Right lobe of liver (tissue), 6 donors: ENCODE data around the gene SNX3. TPM values are rescaled to one million over a fixed set of nuclear protein-coding genes. Genes with fewer than 3 reads are reported as not detected.
A peak's percentile ranks its signal among the peaks of the same experiment; 100 is the strongest.

Experiments used
- ATAC-seq, 4 donors: fragments of 200-7000 bp; cut with Tn5 transposase; one replicate each; pipeline ENCODE4 v1.9.1; 2020; ENCODE audit warnings: mild to moderate bottlenecking in 4 of 4, moderate library complexity in 4 of 4
- DNase-seq, 3 donors: peaks; one replicate each; pipeline ENCODE4 v3.0.0-alpha.2; 2020
- H3K27ac ChIP-seq, 3 donors: fragments of 200-600 bp; one replicate each; pipeline ENCODE4 v1.8.0; 2022
- H3K27me3 ChIP-seq, 2 donors: fragments of 200-600 bp; one replicate each; pipeline ENCODE4 v1.8.0; 2022
- H3K36me3 ChIP-seq, 4 donors: fragments of 200-600 bp; sonication (generic) in 1 of 4; one replicate each; pipeline versions ENCODE4 v1.5.1 to v1.8.0; 2017 to 2022; ENCODE audit warnings: control low read depth in 1 of 4
- H3K4me1 ChIP-seq, 4 donors: fragments of 200-600 bp; sonication (generic) in 1 of 4; one replicate each; pipeline versions ENCODE4 v1.5.1 to v1.8.0; 2017 to 2022; ENCODE audit warnings: control low read depth in 1 of 4
- H3K4me3 ChIP-seq, 3 donors: fragments of 200-600 bp; one replicate each; pipeline ENCODE4 v1.8.0; 2022
- H3K9me3 ChIP-seq, 4 donors: fragments of 200-600 bp; sonication (generic) in 1 of 4; one replicate each; pipeline versions ENCODE4 v1.5.1 to v1.8.0; 2017 to 2022; ENCODE audit warnings: control low read depth in 1 of 4
- POLR2A ChIP-seq: fragments of 450-650 bp; IDR thresholded peaks from one replicate; pipeline ENCODE4 v1.6.1; 2017; ENCODE audit warnings: antibody characterized with exemption, mild to moderate bottlenecking
- WGBS: methylation state at CpG from one replicate; pipeline ENCODE4 v1.1.6; 2018; ENCODE audit warnings: low coverage, low lambda C conversion rate; ENCODE audit not compliant: insufficient coverage; ENCODE audit errors: missing lambda C conversion rate; 5-methylcytosine and 5-hydroxymethylcytosine counted together
- intact Hi-C, 2 donors: fragments of 100-400 bp; cut with DNase I; formaldehyde crosslinking; loops; one replicate each; pipeline versions ENCODE4 v1.11.2 to v1.14.1; 2022
- total RNA-seq, 6 experiments: library from RNA; depleted of rRNA in 2 of 6; stranded (reverse); fragments of >200 nt in 2 of 6; fragmentation: NEBNext Ultra II Directional in 3 of 6; extraction: Animal tissue kit (Norgen Biotek cat#: 25700) in 3 of 6; gene quantifications; one replicate each; pipeline versions ENCODE4 v1.1.0 to v1.2.4, GENCODE V29; 2016 to 2023
- TF ChIP-seq, protein P1 (sequence below), 4 donors: fragments of 200-600 bp in 3 of 4; fragments of 450-650 bp in 1 of 4; IDR thresholded peaks; one replicate each; pipeline versions ENCODE4 v1.5.1 to v1.8.0; 2016 to 2022; ENCODE audit warnings: antibody characterized with exemption in 4 of 4, mild to moderate bottlenecking in 2 of 4
- donor health status: DM: no; HTN: yes; CAD: no.
- donor health status: DM: no; HTN: no; CAD: no.
- donor health status: DM: no; HTN: no; CAD: no.
- donor health status: DM: no; HTN: yes; CAD: no.
- donor health status: DM: no; HTN: yes; CAD: no.

Gene SNX3
- total RNA-seq, 6 experiments from 2014 or later: 76.8 to 191 (median 111) TPM

- H3K9me3 ChIP-seq: no peaks in the 10 kb centered on the region
- TF ChIP-seq, protein P1, sequence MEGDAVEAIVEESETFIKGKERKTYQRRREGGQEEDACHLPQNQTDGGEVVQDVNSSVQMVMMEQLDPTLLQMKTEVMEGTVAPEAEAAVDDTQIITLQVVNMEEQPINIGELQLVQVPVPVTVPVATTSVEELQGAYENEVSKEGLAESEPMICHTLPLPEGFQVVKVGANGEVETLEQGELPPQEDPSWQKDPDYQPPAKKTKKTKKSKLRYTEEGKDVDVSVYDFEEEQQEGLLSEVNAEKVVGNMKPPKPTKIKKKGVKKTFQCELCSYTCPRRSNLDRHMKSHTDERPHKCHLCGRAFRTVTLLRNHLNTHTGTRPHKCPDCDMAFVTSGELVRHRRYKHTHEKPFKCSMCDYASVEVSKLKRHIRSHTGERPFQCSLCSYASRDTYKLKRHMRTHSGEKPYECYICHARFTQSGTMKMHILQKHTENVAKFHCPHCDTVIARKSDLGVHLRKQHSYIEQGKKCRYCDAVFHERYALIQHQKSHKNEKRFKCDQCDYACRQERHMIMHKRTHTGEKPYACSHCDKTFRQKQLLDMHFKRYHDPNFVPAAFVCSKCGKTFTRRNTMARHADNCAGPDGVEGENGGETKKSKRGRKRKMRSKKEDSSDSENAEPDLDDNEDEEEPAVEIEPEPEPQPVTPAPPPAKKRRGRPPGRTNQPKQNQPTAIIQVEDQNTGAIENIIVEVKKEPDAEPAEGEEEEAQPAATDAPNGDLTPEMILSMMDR (IDR thresholded peaks at IDR 0.05): no peak
- no peak for TF ChIP-seq POLR2A
- ATAC-seq (no peak), DNase-seq (peak in 1 of 3 donors; percentile 22)
- H3K27me3 ChIP-seq: peaks cover under 1 to 12% of the 10 kb centered on the region in 2 donors
- H3K27ac ChIP-seq: no peak overlapping the region
- H3K4me1 ChIP-seq: peaks cover 0 to 13% (median 0%) of the 10 kb centered on the region in 4 donors
- H3K4me3 ChIP-seq: no peak overlapping the region
- WGBS: 27% methylated on average over 4 of the region's 4 CpGs
- intact Hi-C loops: no loop called here
- H3K36me3 ChIP-seq: no peaks in the 10 kb centered on the region
Observed at GRCh38 chr6:108179741-108180140, 81.1 kb downstream of the SNX3 start.

GRCh38 chr6:108176281-108177089, 84.4 kb downstream of the SNX3 start:
- 18% methylated on average over 14 of the region's 46 CpGs for WGBS
- Histone ChIP-seq H3K4me3 (peak overlapping the region in 2 of 3 donors; percentile 19 to 24), H3K27me3 (peaks cover 5 to 19% of the 10 kb centered on the region in 2 donors), H3K27ac (no peak overlapping the region), H3K36me3 (no peaks in the 10 kb centered on the region), H3K9me3 (no peaks in the 10 kb centered on the region), H3K4me1 (peaks cover 0 to 13% (median 0%) of the 10 kb centered on the region in 4 donors)
- peak in 1 of 4 donors; percentile 15 for ATAC-seq
- TF ChIP-seq POLR2A: no peak
- TF ChIP-seq, protein P1 (IDR thresholded peaks at IDR 0.05): no peak
- intact Hi-C loops: no loop called here
- DNase-seq: no peak

- DNase-seq: peak in 1 of 3 donors; percentile 37
- WGBS: 4% methylated on average over 7 of the region's 38 CpGs
- peaks cover 5 to 19% of the 10 kb centered on the region in 2 donors for H3K27me3 ChIP-seq
- ATAC-seq: peak; percentile 56 to 94 (median 80)
- H3K36me3 ChIP-seq: no peaks in the 10 kb centered on the region
- H3K4me1 ChIP-seq: peaks cover 0 to 13% (median 0%) of the 10 kb centered on the region in 4 donors
- intact Hi-C loops: no loop called here
- no peak overlapping the region for H3K27ac ChIP-seq
- H3K4me3 ChIP-seq: peak overlapping the region in 2 of 3 donors; percentile 19 to 24
- H3K9me3 ChIP-seq: no peaks in the 10 kb centered on the region
- TF ChIP-seq, protein P1 (IDR thresholded peaks at IDR 0.05): peak; percentile 23 to 56 (median 30)
- TF ChIP-seq POLR2A: no peak
Observed at GRCh38 chr6:108175592-108176279, 85.1 kb downstream of the SNX3 start.

DNA sequence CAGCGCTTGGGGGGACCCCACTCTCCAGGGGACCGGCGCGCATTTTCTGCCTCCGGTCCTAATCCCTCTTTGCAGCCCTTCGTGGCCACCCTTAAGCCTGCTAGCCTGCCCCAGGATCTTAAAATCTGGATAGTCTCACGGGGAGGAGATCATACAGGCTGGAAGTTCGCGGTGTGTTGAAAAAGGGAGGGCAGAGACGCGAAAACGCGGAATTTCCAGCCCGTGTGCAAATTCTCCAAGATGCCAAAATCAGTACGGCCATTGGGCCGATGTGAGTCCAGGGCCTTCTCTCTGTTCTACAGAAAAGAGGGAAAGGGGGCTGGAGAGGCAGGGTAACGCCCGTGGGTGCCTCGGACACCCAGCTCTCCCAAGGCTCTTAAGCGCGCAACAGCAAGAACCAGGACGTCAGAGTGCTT, 85.7 kb downstream of the SNX3 start:
- intact Hi-C loops: no loop called here
- WGBS: 13% methylated on average over 16 of the region's 22 CpGs
- H3K4me3 ChIP-seq: peak overlapping the region in 2 of 3 donors; percentile 19 to 24
- no peak overlapping the region for H3K27ac ChIP-seq
- H3K36me3 ChIP-seq: no peaks in the 10 kb centered on the region
- TF ChIP-seq, protein P1 (IDR thresholded peaks at IDR 0.05): no peak
- no peak for TF ChIP-seq POLR2A
- H3K4me1 ChIP-seq: peaks cover 0 to 13% (median 0%) of the 10 kb centered on the region in 4 donors
- no peaks in the 10 kb centered on the region for H3K9me3 ChIP-seq
- ATAC-seq (no peak), DNase-seq (no peak)
- H3K27me3 ChIP-seq: peaks cover 5 to 19% of the 10 kb centered on the region in 2 donors
